Spleen (tissue), 7 donors: ENCODE data around the gene AMOTL1.

Experiments
- CTCF ChIP-seq, 11 experiments: fragments of 200-600 bp in 7 of 11; fragments of 450-650 bp in 4 of 11; sonication (generic) in 4 of 11; IDR thresholded peaks in 8 of 11; conservative IDR thresholded peaks in 3 of 11; 1 replicate in 7 of 11; 2 replicates in 4 of 11; pipeline versions ENCODE4 v1.4.0 to v1.8.0; 2016 to 2021; ENCODE audit warnings: antibody characterized with exemption in 11 of 11, inconsistent platforms in 4 of 11, mild to moderate bottlenecking in 1 of 11
- POLR2A ChIP-seq, 3 donors: fragments of 450-650 bp; IDR thresholded peaks; one replicate each; pipeline ENCODE4 v1.5.1; 2017; ENCODE audit warnings: antibody characterized with exemption in 3 of 3, mild to moderate bottlenecking in 1 of 3
- POLR2AphosphoS5 ChIP-seq, 3 donors: sonication (generic); formaldehyde crosslinking; IDR thresholded peaks; one replicate each; pipeline ENCODE4 v1.5.1; 2017; ENCODE audit warnings: antibody characterized with exemption in 3 of 3
- donor health status: DM: no; HTN: no; CAD: no; lungs with moderate emphysema.
- donor health status: DM: no; HTN: no; CAD: no.
- donor health status: DM: no; HTN: no; CAD: no.

- no peak for TF ChIP-seq CTCF (IDR thresholded peaks at IDR 0.05 in 8 of 11, conservative IDR thresholded peaks at IDR 0.05 in 3 of 11)
- TF ChIP-seq POLR2A (IDR thresholded peaks at IDR 0.05): no peak
- TF ChIP-seq POLR2AphosphoS5 (IDR thresholded peaks at IDR 0.05): no peak
Measured at GRCh38 chr11:94784884-94785283, 16.7 kb downstream of the AMOTL1 start.
